ENCODE measurements around the gene MYO5A. TPM values are rescaled to one million over a fixed set of nuclear protein-coding genes. Genes with fewer than 3 reads are reported as not detected.

Gene MYO5A
- total RNA-seq, 4 donors from 2014 or later: 22.0 to 37.4 (median 33.2) TPM

DNA sequence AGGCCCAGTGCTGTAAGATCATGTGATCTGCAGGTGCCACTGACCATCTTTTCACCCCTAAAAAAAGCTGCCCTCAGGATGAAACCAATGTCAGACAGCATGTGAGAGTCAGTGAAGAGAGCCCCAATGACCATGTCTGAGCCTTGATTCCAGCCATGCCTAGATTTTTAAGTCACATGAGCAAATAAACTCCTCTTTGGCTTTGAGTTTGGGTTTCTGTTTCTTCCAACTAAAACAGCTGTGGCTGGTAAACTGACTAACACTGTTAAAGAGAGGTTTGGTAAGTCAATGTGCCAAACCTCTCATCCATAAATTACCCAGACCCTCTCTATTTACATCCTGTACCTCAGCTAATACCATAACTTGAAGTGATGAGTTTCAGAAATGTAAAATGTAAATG, 8.3 kb downstream of the MYO5A start:
- TF ChIP-seq CTCF (IDR thresholded peaks at IDR 0.05) (no peak), EP300 (IDR thresholded peaks at IDR 0.05) (no peak), POLR2AphosphoS5 (IDR thresholded peaks at IDR 0.05) (no peak), POLR2A (IDR thresholded peaks at IDR 0.05; ENCODE audit: low read depth) (no peak)
- no peaks in the 10 kb centered on the region for H3K9me3 ChIP-seq
- H3K4me3 ChIP-seq: no peak overlapping the region
- peaks cover 9 to 31% (median 17%) of the 10 kb centered on the region in 4 donors for H3K4me1 ChIP-seq
- H3K27ac ChIP-seq (replicated peaks in 1 of 4): no peak overlapping the region
- no peaks in the 10 kb centered on the region for H3K36me3 ChIP-seq
- DNase-seq (ENCODE audit: extremely low spot score): no peak
- H3K27me3 ChIP-seq: no peaks in the 10 kb centered on the region
- intact Hi-C loops (cut with DNase I): no loop called here

GRCh38 chr15:52518487-52519371, 10.0 kb downstream of the MYO5A start:
- no peak for DNase-seq (ENCODE audit: extremely low spot score)
- Histone ChIP-seq H3K27ac (replicated peaks in 1 of 4) (no peak overlapping the region), H3K4me3 (no peak overlapping the region), H3K4me1 (peaks cover 11 to 28% (median 20%) of the 10 kb centered on the region in 4 donors), H3K9me3 (no peaks in the 10 kb centered on the region), H3K27me3 (no peaks in the 10 kb centered on the region), H3K36me3 (no peaks in the 10 kb centered on the region)
- intact Hi-C loops (cut with DNase I): no loop called here
- TF ChIP-seq CTCF (IDR thresholded peaks at IDR 0.05): no peak
- TF ChIP-seq EP300 (IDR thresholded peaks at IDR 0.05): no peak
- no peak for TF ChIP-seq POLR2A (IDR thresholded peaks at IDR 0.05; ENCODE audit: low read depth)
- TF ChIP-seq POLR2AphosphoS5 (IDR thresholded peaks at IDR 0.05): no peak
- WGBS: 70% methylated on average over 8 of the region's 8 CpGs

DNA sequence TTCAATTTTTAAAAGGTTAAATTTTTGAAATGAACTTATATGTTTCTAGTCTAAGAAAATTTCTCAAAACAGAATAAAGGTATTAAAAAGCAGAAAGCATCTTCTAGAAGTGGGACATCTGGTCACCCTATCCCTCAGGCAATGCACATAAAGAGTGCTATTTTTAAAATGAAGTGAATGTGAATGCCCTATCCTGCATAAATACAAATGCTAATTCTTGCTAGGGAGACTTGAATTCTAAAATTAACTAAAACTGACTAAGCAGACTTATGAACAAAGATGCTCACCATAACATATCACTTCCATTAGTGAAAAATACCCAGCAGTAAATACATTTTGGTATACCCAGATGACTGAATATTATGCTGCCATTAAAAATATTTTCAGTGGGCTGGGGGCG, 11.7 kb downstream of the MYO5A start:
- no peak for DNase-seq (ENCODE audit: extremely low spot score)
- no peak overlapping the region for H3K4me3 ChIP-seq
- TF ChIP-seq CTCF (IDR thresholded peaks at IDR 0.05) (no peak), POLR2AphosphoS5 (IDR thresholded peaks at IDR 0.05) (no peak), EP300 (IDR thresholded peaks at IDR 0.05) (no peak), POLR2A (IDR thresholded peaks at IDR 0.05; ENCODE audit: low read depth) (no peak)
- no peak overlapping the region for H3K27ac ChIP-seq (replicated peaks in 1 of 4)
- peaks cover 10 to 14% (median 11%) of the 10 kb centered on the region in 4 donors for H3K4me1 ChIP-seq
- no peaks in the 10 kb centered on the region for H3K36me3 ChIP-seq
- H3K9me3 ChIP-seq: no peaks in the 10 kb centered on the region
- intact Hi-C loops (cut with DNase I): no loop called here
- H3K27me3 ChIP-seq: no peaks in the 10 kb centered on the region
- 100% methylated on average over 1 of the region's 1 CpG for WGBS

GRCh38 chr15:52515343-52515742, 13.3 kb downstream of the MYO5A start:
- WGBS: 84% methylated on average over 2 of the region's 2 CpGs
- no peak overlapping the region for H3K27ac ChIP-seq (replicated peaks in 1 of 4)
- H3K27me3 ChIP-seq: no peaks in the 10 kb centered on the region
- peaks cover 11 to 19% (median 18%) of the 10 kb centered on the region in 4 donors for H3K4me1 ChIP-seq
- H3K4me3 ChIP-seq: no peak overlapping the region
- intact Hi-C loops (cut with DNase I): no loop called here
- TF ChIP-seq POLR2AphosphoS5 (IDR thresholded peaks at IDR 0.05) (no peak), EP300 (IDR thresholded peaks at IDR 0.05) (no peak), POLR2A (IDR thresholded peaks at IDR 0.05; ENCODE audit: low read depth) (no peak), CTCF (IDR thresholded peaks at IDR 0.05) (no peak)
- H3K9me3 ChIP-seq: no peaks in the 10 kb centered on the region
- H3K36me3 ChIP-seq: no peaks in the 10 kb centered on the region
- no peak for DNase-seq (ENCODE audit: extremely low spot score)
